ENCODE data around the gene KCTD2.

Gene KCTD2

DNA sequence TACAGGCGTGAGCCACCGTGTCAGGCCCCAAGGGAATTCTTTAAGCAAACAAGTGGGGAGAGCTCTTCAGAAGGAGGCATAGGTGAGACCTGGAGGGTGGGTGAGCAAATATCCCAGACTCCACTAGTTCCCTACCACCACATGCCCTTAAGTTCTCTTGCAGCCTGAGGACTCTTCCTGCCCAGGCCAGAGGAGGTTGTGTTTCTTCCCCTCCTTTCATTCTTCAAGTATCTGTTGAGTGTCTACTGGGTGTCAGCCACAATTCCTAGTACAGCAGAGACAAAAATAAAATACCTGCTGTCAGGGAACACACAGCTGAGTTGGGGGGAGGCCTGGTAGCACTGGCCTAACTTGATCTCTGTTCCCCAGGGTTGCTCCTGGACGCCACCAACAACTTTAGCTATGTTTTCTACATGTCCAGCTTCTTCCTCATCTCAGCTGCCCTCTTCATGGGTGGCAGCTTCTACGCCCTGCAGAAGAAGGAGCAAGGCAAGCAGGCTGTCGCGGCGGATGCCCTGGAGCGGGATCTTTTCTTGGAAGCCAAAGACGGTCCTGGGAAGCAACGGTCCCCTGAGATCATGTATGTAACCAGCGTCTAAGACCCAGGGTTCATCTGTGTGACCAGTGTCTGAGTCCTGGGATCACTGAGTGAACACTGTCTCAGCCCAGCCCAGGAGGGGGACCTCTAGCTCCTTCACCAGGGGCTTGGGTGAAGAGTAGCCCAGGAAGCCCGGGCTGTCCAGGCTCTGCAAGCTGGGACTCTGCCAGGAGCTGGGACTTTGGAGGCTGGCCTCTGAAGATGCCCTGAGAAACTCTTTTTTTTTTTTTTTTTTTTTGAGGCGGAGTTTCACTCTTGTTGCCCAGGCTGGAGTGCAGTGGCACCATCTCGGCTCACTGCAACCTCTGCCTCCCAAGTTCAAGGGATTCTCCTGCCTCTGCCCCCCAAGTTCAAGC lies 56.9 kb downstream of the KCTD2 start:
- DNase-seq, result no peak

DNA sequence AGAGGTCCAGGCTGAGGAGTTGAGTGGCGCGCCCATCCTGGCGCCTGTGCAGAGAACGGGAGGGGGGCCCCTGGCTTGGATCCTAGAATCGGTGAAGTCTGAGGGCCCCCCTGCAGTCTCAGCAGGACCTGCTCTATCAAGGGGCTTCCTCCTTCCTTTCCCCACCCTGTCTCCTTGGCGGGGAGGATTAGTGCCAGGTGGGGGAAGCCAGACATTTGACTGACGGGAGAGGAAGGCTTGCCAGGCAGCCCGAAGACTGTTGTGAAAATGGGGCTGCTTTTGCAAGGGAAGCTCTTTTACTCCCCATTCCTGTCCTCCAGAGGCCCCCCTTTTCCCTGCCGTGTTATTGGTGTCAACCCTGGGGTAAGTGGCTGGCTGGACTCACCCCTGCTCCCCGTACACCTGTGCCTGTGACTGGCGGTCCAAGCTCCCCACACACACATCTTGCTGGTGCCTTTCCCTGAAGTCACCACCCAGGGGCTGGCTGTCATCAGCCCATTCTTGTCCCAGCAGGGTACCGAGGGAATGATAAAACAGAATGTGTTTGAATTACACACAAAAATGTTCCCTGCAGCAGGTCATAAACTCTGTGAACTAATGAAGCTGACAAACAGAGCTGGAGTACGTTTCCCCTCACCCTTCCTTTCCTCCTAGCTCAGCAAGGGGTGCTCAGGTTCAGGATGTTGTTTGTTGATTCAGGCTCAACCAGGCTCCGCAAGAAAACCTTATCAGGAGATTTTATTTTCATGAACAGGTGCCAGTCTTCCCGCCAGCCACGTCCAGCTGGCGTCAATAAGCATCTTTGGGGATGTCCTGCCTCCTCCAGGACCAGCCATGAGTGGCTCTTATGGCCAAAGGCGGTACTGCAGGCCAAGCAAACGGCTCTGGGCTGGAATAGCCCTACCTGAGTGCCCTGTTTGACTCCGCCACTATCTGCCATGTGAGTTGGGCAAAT lies 58.4 kb downstream of the KCTD2 start:
- peak; percentile 78 for DNase-seq

GRCh38 chr17:75108193-75108592 lies 61.2 kb downstream of the KCTD2 start:
- DNase-seq, result no peak

- DNase-seq, result no peak
These were observed 62.0 kb downstream of the KCTD2 start for GRCh38 chr17:75109046-75109406.

DNA sequence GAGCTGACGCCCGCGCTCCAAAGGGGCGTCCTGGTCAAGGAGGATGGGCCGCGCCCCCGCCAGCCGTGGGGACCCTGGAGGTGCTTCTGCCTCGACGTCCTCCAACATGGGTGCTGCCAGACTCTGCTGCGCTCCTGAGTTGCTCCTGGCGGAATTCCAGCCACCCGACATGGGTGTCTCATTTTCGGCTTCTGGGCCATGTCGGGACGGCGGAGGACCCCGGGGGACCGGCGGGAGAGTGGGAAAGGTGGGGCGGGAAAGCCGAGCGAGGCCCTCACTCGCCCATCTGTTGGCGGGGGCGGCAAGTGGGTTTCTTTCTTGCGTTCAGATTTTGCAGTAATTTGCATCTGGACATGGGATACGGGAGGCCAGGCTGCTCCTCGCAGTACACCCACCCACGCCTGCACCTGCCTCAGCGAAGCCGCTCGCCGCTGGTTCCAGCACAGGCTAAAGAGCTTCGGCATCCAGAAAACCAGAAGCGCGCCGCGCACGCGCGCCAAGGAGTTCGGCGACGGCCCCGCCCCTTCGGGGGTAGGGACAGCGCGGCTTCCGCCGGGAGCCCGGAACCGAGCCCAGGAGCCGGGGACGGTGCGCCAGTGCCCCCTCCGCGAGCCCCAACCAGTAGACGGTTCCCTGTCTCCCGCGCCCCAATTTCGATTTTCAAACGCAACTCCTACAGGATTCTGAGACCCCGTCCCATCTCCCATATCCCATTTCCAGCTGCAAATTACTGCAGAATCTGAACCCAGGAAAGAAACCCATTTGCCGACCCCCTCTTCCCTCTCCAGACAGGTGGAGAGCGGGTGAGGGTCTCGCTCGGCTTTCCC lies 62.6 kb downstream of the KCTD2 start, which contains the start of gene ARMC7:
TSS of gene ARMC7 (plus strand) at position 563 of the 827 bp plus-strand sequence. CDS start 320 bp downstream, outside the sequence.
- peak; percentile 95 for DNase-seq

- DNase-seq, result peak; percentile 29
These were observed 63.4 kb downstream of the KCTD2 start for GRCh38 chr17:75110234-75110937.

GRCh38 chr17:75111777-75112335 lies 64.8 kb downstream of the KCTD2 start:
- DNase-seq, result no peak

DNA sequence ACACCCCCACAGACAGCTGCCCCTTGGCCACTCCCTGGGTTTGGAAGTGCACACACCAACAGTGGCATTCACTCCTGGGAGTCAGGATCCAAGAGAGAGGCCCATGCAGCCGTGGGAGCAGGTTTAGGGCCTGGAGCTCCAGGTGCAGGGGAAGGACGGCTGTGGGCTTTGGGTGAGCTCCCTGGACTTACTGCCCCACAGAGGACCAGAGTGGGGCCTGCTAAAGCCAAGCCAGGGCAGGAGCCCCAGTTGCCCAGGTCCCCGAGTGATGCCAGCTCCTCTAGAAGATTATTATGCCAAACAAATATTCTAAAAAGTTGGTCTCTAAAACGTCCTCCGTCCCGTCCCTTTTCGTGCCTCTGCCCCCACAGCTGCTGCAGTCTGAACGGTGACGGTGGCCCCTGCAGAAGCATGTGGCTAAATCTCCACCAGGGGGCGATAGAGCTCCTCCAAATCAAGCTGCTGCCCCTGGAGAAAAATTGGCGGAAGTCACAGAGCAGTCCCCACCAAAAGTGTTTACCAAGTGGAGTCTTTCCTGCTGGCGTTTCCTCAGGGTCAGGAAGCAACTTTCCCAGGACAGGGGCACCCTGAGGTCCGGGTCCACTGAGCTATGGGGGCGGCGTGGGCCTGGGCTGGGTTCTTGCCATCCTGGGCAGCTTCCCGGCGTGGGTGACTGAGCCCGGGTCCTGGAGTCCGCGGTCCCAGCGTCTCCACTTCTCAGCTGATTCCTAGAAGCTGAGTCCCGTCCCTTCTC lies 67.0 kb downstream of the KCTD2 start:
- peak; percentile 88 for DNase-seq

- DNase-seq, result no peak
These were observed 67.7 kb downstream of the KCTD2 start for GRCh38 chr17:75114552-75115314.
